Loucy (cell line): ENCODE data around the gene MACROH2A1.

Experiments
- H2AFZ ChIP-seq: fragments of 200-600 bp; sonication (generic); 2 replicates; pipeline ENCODE4 v1.6.0; 2016; ENCODE audit warnings: antibody characterized with exemption, mild to moderate bottlenecking, low read length, moderate library complexity
- H3F3A ChIP-seq: fragments of 200-600 bp; 2 replicates; pipeline ENCODE4 v1.6.0; 2016; ENCODE audit warnings: antibody characterized with exemption, low read depth, mild to moderate bottlenecking
- H3K27me3 ChIP-seq: fragments of 200-600 bp; sonication (generic); 2 replicates; pipeline ENCODE4 v1.6.1; 2014; ENCODE audit warnings: low read length, mild to moderate bottlenecking; ENCODE audit not compliant: insufficient read depth, poor library complexity, severe bottlenecking
- H3K36me3 ChIP-seq: fragments of 200-600 bp; sonication (generic); 2 replicates; pipeline ENCODE4 v1.6.1; 2016; ENCODE audit warnings: low read length; ENCODE audit not compliant: insufficient read depth
- H3K4me1 ChIP-seq: fragments of 200-600 bp; sonication (generic); 2 replicates; pipeline ENCODE4 v1.5.1; 2014; ENCODE audit warnings: low read length, mild to moderate bottlenecking; ENCODE audit not compliant: insufficient read depth, poor library complexity, severe bottlenecking
- H3K4me2 ChIP-seq: fragments of 200-600 bp; sonication (generic); 2 replicates; pipeline ENCODE4 v1.6.0; 2014; ENCODE audit warnings: antibody characterized with exemption, low read length, low read depth, mild to moderate bottlenecking; ENCODE audit not compliant: poor library complexity, severe bottlenecking
- H3K4me3 ChIP-seq: fragments of 200-600 bp; sonication (generic); 2 replicates; pipeline ENCODE4 v1.5.1; 2014; ENCODE audit warnings: low read length, mild to moderate bottlenecking, mixed read lengths; ENCODE audit not compliant: poor library complexity, severe bottlenecking
- H3K79me2 ChIP-seq: fragments of 200-600 bp; sonication (generic); 2 replicates; pipeline ENCODE4 v1.6.1; 2014; ENCODE audit warnings: low read length; ENCODE audit not compliant: insufficient read depth
- H3K9ac ChIP-seq: fragments of 200-600 bp; sonication (generic); 2 replicates; pipeline ENCODE4 v1.6.0; 2014; ENCODE audit warnings: mild to moderate bottlenecking, low read depth, low read length, moderate library complexity; ENCODE audit not compliant: poor library complexity, severe bottlenecking
- H3K9me2 ChIP-seq: fragments of 200-600 bp; sonication (generic); replicated peaks from 2 replicates; pipeline ENCODE4 v1.6.1; 2016; ENCODE audit warnings: low read depth, low read length, mixed read lengths
- H3K9me3 ChIP-seq: fragments of 200-600 bp; sonication (generic); 2 replicates; pipeline ENCODE4 v1.6.1; 2014; ENCODE audit warnings: mild to moderate bottlenecking, antibody characterized with exemption, low read length, low read depth; ENCODE audit not compliant: insufficient read depth
- H4K20me1 ChIP-seq: fragments of 200-600 bp; sonication (generic); 2 replicates; pipeline ENCODE4 v1.6.0; 2014; ENCODE audit warnings: antibody characterized with exemption, low read length, mild to moderate bottlenecking; ENCODE audit not compliant: insufficient read depth, poor library complexity, severe bottlenecking
- CTCF ChIP-seq: fragments of 200-600 bp; sonication (generic); conservative IDR thresholded peaks from 2 replicates; pipeline ENCODE4 v1.5.1; 2014; ENCODE audit warnings: mild to moderate bottlenecking, antibody characterized with exemption, low read length
- EZH2phosphoT487 ChIP-seq: fragments of 200-600 bp; IDR thresholded peaks from 2 replicates; pipeline ENCODE4 v1.6.1; 2018; ENCODE audit warnings: antibody characterized with exemption, mild to moderate bottlenecking, moderate library complexity, borderline replicate concordance

The MACROH2A1 gene

DNA sequence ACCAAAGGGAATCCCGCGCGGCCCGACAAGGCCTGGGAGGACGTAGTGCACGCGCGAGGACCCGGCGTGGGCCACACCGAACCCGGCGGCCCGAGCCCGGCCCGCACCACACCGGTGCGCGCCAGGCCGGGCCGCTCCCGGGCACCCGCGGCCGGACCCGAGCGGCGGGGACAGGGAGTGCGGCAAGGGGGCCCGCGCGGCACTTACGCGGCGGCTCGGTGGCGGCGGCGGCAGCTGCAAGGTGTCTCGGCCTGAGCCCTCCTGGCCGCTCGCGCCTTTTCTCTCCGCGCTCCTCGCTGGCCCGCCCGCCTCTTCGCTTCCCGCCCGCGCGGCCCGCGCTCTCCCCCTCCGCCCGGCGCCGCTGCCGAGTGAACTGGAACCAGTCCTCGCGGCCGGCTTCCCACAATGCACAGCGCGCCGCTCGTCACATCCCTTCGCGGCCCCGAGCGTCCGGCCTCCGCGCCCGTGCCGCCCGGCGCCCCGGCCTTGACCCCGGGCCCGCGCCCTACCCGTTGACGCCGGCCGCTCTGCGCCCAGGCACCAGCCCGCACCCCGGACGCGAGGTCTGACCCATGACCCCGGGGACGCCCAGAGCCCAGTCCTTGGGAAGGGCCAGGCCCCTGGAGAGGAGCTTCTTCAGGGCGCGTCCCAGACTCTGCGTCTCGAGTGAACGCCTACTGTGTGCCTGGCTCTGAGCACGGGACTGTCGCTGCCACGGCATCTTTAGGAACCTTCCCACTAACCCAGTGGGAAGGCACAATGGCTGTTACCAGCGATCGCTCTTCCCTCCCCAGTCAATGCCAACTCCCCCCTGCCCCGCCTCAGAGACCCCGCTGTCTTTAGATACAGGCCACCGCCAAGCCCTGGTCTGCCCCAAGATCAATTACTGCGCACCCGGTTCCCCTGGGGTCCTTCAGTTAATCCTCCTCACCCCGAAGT, at the start of gene MACROH2A1:
MACROH2A1 (minus strand) TSS at position 377 of the 939 bp plus-strand sequence. CDS start 10,138 bp downstream, outside the sequence.
- peaks cover 49% of the 10 kb centered on the region for H3K4me1 ChIP-seq
- no peaks in the 10 kb centered on the region for H3K9me3 ChIP-seq
- peak within 1 kb of the TSS; percentile 95 for H3K4me2 ChIP-seq
- no peaks in the 10 kb centered on the region for H3F3A ChIP-seq
- no peaks in the 10 kb centered on the region for H3K9me2 ChIP-seq
- peak within 1 kb of the TSS; percentile 99 for H3K9ac ChIP-seq
- H3K79me2 ChIP-seq = peaks cover 70% of the 10 kb centered on the region
- H2AFZ ChIP-seq = peak within 1 kb of the TSS; percentile 83
- peaks cover 5% of the 10 kb centered on the region for H3K27me3 ChIP-seq
- peak within 1 kb of the TSS; percentile 84 for H3K4me3 ChIP-seq
- no peak for TF ChIP-seq EZH2phosphoT487
- no peak for TF ChIP-seq CTCF
- H3K36me3 ChIP-seq = no peaks in the 10 kb centered on the region
- H4K20me1 ChIP-seq = peaks cover 45% of the 10 kb centered on the region

DNA sequence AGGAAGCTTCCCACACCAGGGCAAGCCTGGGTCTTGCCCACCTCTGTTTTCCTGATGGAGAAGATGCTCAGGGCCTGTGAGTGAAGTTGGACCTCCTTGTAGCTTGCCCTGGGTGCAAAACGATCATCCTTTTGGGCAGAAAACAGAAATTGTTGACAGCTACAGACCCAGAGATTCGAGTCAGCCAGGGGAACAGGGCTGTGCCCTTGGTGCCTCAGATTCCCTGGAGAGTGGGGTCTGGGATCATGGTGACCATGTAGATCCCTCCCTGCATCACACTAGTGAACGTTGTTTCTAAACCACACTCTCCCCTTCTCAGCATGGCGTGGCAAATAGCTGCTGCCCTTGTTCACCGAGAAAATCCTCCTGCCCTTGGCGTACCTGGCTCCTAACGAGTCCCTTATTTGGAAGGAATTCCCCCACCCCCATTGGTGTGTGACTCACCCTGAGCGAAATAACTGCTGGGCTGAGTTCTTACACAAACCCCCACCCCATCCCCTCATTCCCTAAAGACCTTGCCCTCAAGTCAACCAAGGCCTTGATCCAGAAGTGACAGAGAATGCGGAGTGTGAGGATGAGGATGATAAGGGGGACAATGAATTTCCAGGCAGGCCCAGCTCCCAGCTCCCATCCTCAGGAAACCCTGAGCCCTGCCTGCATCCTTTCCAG, 49.2 kb upstream of the MACROH2A1 start:
- Histone ChIP-seq H3K4me1 (peaks cover 17% of the 10 kb centered on the region), H3K27me3 (no peaks in the 10 kb centered on the region), H3K9me2 (no peaks in the 10 kb centered on the region), H3K4me3 (no peak overlapping the region), H3K36me3 (no peaks in the 10 kb centered on the region), H3K9ac (no peak overlapping the region), H3K9me3 (no peaks in the 10 kb centered on the region), H3K79me2 (no peaks in the 10 kb centered on the region), H4K20me1 (no peaks in the 10 kb centered on the region), H3K4me2 (no peak overlapping the region), H3F3A (no peaks in the 10 kb centered on the region), H2AFZ (no peak overlapping the region)
- no peak for TF ChIP-seq EZH2phosphoT487
- no peak for TF ChIP-seq CTCF

GRCh38 chr5:135447298-135447929, 48.4 kb upstream of the MACROH2A1 start, which contains the start of gene DCANP1:
Gene DCANP1 (minus strand): TSS chr5:135447348. CDS start chr5:135447108, 240 bp downstream.
- peaks cover 17% of the 10 kb centered on the region for H3K4me1 ChIP-seq
- TF ChIP-seq EZH2phosphoT487 (no peak), CTCF (no peak)
- H4K20me1 ChIP-seq = no peaks in the 10 kb centered on the region
- no peak within 1 kb of the TSS for H2AFZ ChIP-seq
- H3K4me3 ChIP-seq = no peak within 1 kb of the TSS
- H3K36me3 ChIP-seq = no peaks in the 10 kb centered on the region
- no peak within 1 kb of the TSS for H3K4me2 ChIP-seq
- H3K9me3 ChIP-seq = no peaks in the 10 kb centered on the region
- H3K27me3 ChIP-seq = no peaks in the 10 kb centered on the region
- H3K9ac ChIP-seq = no peak within 1 kb of the TSS
- no peaks in the 10 kb centered on the region for H3F3A ChIP-seq
- no peaks in the 10 kb centered on the region for H3K9me2 ChIP-seq
- no peaks in the 10 kb centered on the region for H3K79me2 ChIP-seq
